GM18951 (cell line): ENCODE data around the gene CCNF.

ENCODE experiments used
- POLR2A ChIP-seq: IDR thresholded peaks from 4 replicates; pipeline ENCODE4 v1.6.1; 2011; ENCODE audit warnings: mild to moderate bottlenecking; ENCODE audit not compliant: insufficient read length, insufficient read depth; ENCODE audit errors: extremely low read depth
- in situ Hi-C: fragments of 300-500 bp; cut with MboI; formaldehyde crosslinking; loops from one replicate; pipeline ENCODE4 v1.12.0; 2022; ENCODE audit warnings: low sequenced_read_pairs, mixed read lengths, inconsistent platforms; ENCODE audit not compliant: unreplicated experiment

The CCNF gene

GRCh38 chr16:2456551-2457153, 27.4 kb downstream of the CCNF start:
- in situ Hi-C loops: no loop called here
- TF ChIP-seq POLR2A: no peak

GRCh38 chr16:2457267-2457666, 28.0 kb downstream of the CCNF start:
- TF ChIP-seq POLR2A: no peak
- in situ Hi-C loops: no loop called here

- in situ Hi-C loops: no loop called here
- no peak for TF ChIP-seq POLR2A
These were observed 28.7 kb downstream of the CCNF start for GRCh38 chr16:2457946-2458345.

- peak; percentile 6 for TF ChIP-seq POLR2A
- in situ Hi-C loops: no loop called here
These were observed 29.8 kb downstream of the CCNF start for GRCh38 chr16:2458887-2459646.

- TF ChIP-seq POLR2A: peak; percentile 71
These were observed 30.6 kb downstream of the CCNF start, which contains the start of gene TEDC2 for GRCh38 chr16:2459647-2460390. TEDC2 (plus strand) TSS chr16:2460109; CDS start chr16:2460145, 36 bp downstream.

GRCh38 chr16:2460391-2460713, 31.1 kb downstream of the CCNF start:
- TF ChIP-seq POLR2A: no peak
- in situ Hi-C loops: no loop called here

More at GRCh38 chr16:2459647-2460390, 30.6 kb downstream of the CCNF start, which contains the start of gene TEDC2:
- in situ Hi-C loops: no loop called here

- no peak for TF ChIP-seq POLR2A
- in situ Hi-C loops: no loop called here
These were observed 31.7 kb downstream of the CCNF start for GRCh38 chr16:2460916-2461315.

GRCh38 chr16:2462031-2462866, 33.0 kb downstream of the CCNF start:
- no peak for TF ChIP-seq POLR2A
- in situ Hi-C loops: no loop called here

- no peak for TF ChIP-seq POLR2A
- in situ Hi-C loops: no loop called here
These were observed 35.1 kb downstream of the CCNF start for GRCh38 chr16:2464333-2464732.

- no peak for TF ChIP-seq POLR2A
- in situ Hi-C loops: no loop called here
These were observed 36.6 kb downstream of the CCNF start for GRCh38 chr16:2465653-2466415.

GRCh38 chr16:2466667-2467527, 37.6 kb downstream of the CCNF start:
- no peak for TF ChIP-seq POLR2A
- in situ Hi-C loops: no loop called here
